Activated CD8-positive, alpha-beta T cell treated with anti-CD3 and anti-CD28 coated beads for 36 hours (primary cell): ENCODE measurements around the gene BLNK. TPM values are rescaled to one million over a fixed set of nuclear protein-coding genes. Genes with fewer than 3 reads are reported as not detected.
"Not testable (repeated sequence)": the region's sequence is repeated elsewhere in the genome, so short reads cannot be mapped to it uniquely, and the experiment has no call there.

ENCODE experiments used
- ATAC-seq: fragments of 200-7000 bp; cut with Tn5 transposase; one replicate; pipeline ENCODE4 v1.10.0; 2021; ENCODE audit warnings: mild to moderate bottlenecking, moderate library complexity
- CTCF ChIA-PET: fragments of 350-600 bp; sonication (Branson Sonifier 250); formaldehyde crosslinking; loops from one replicate; lab custom pipeline; 2021; ENCODE audit warnings: antibody characterized with exemption; lab: Charles Lee
- POLR2A ChIA-PET: fragments of 350-600 bp; sonication (Branson Sonifier 250); formaldehyde crosslinking; loops from one replicate; lab custom pipeline; 2021; ENCODE audit warnings: antibody characterized with exemption; lab: Charles Lee
- DNase-seq: peaks from one replicate; pipeline ENCODE4 v3.0.0-alpha.2; 2020
- H3K27ac Mint-ChIP-seq: one replicate; pipeline ENCODE4 v1.8.0; 2021; ENCODE audit warnings: mild to moderate bottlenecking, mixed read lengths
- H3K27me3 Mint-ChIP-seq: one replicate; pipeline ENCODE4 v1.8.0; 2021; ENCODE audit warnings: mixed read lengths
- H3K36me3 Mint-ChIP-seq: one replicate; pipeline ENCODE4 v1.8.0; 2021; ENCODE audit warnings: low read depth, mixed read lengths
- H3K4me1 Mint-ChIP-seq: one replicate; pipeline ENCODE4 v1.8.0; 2021; ENCODE audit warnings: low read depth, mixed read lengths
- H3K4me3 Mint-ChIP-seq: one replicate; pipeline ENCODE4 v1.8.0; 2021; ENCODE audit warnings: mild to moderate bottlenecking, moderate library complexity, mixed read lengths
- H3K9me3 Mint-ChIP-seq: one replicate; pipeline ENCODE4 v1.8.0; 2021; ENCODE audit warnings: mixed read lengths
- intact Hi-C: fragments of 100-400 bp; cut with micrococcal nuclease; formaldehyde crosslinking; loops from one replicate; pipeline ENCODE4 v1.10.0; 2022
- total RNA-seq, 2 experiments: library from RNA; stranded (reverse); gene quantifications; one replicate each; pipeline ENCODE4 v1.2.3, GENCODE V29; 2021
- TF ChIP-seq, protein P1 (sequence below): fragments of 200-600 bp; IDR thresholded peaks from one replicate; pipeline ENCODE4 v1.8.0; 2022; ENCODE audit warnings: antibody characterized with exemption, mild to moderate bottlenecking

The BLNK gene
- total RNA-seq, 2 experiments from 2014 or later: 0.16 TPM; not detected in 1

DNA sequence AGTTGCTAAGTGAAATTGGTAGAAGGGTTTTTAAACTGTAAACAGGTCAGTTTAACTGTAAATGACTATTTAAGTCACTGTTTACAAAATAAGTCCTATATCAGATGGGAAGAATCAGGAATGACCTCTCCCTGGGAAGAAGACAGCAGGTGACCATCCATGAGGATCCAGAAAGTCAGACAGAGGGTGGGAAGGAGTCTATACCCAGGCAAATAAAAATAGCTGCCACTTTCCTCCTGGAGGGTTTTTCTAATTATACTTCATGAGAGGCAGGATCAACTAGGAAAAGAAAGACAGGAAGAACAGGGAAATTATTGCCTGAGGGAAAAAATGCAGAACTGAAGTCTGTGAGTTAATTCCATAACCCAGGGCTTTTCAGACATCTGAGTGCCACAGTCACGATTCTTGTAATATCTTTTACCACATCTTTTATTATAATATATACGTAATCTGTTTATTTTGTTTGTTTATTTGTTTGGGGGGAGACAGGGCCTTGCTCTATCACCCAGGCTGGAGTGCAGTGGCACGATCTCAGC lies 39.9 kb upstream of the BLNK start:
- TF ChIP-seq, protein P1, sequence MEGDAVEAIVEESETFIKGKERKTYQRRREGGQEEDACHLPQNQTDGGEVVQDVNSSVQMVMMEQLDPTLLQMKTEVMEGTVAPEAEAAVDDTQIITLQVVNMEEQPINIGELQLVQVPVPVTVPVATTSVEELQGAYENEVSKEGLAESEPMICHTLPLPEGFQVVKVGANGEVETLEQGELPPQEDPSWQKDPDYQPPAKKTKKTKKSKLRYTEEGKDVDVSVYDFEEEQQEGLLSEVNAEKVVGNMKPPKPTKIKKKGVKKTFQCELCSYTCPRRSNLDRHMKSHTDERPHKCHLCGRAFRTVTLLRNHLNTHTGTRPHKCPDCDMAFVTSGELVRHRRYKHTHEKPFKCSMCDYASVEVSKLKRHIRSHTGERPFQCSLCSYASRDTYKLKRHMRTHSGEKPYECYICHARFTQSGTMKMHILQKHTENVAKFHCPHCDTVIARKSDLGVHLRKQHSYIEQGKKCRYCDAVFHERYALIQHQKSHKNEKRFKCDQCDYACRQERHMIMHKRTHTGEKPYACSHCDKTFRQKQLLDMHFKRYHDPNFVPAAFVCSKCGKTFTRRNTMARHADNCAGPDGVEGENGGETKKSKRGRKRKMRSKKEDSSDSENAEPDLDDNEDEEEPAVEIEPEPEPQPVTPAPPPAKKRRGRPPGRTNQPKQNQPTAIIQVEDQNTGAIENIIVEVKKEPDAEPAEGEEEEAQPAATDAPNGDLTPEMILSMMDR: no peak
- intact Hi-C loops: no loop called here
- no peak overlapping the region for H3K4me3 Mint-ChIP-seq
- no peaks in the 10 kb centered on the region for H3K36me3 Mint-ChIP-seq
- peaks cover 7% of the 10 kb centered on the region for H3K4me1 Mint-ChIP-seq
- ATAC-seq (no peak), DNase-seq (no peak)
- no peaks in the 10 kb centered on the region for H3K9me3 Mint-ChIP-seq
- peaks cover 10% of the 10 kb centered on the region for H3K27me3 Mint-ChIP-seq
- no peak overlapping the region for H3K27ac Mint-ChIP-seq
- ChIA-PET CTCF (interaction anchor here (1.7 to 2.5 kb wide), 2 partner anchors 28 to 29 kb away, joined by 5 to 8 read pairs; no protein-coding TSS in a partner anchor), POLR2A (no interaction called here)

DNA sequence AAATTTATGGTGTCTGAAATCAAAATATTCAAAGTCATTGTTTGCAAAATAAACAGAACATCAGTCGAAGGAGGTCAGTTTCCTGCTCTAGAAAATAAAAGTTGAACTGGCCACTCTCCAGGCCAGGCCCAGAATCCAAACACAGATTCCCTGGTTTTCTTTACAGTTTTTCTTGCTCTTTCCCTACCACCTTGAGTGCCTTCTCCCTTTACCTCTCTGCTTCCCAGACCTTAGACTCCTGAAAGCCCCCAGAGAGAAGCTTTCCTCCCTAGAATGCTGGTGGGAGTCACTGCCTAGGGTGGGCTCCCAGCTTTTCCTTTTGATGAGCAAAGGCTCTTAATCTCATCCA lies 38.9 kb upstream of the BLNK start:
- CTCF ChIA-PET: interaction anchor here (1.7 kb wide), 1 partner anchor 29 kb away, joined by 5 read pairs; no protein-coding TSS in a partner anchor
- H3K4me3 Mint-ChIP-seq: no peak overlapping the region
- intact Hi-C loops: no loop called here

DNA sequence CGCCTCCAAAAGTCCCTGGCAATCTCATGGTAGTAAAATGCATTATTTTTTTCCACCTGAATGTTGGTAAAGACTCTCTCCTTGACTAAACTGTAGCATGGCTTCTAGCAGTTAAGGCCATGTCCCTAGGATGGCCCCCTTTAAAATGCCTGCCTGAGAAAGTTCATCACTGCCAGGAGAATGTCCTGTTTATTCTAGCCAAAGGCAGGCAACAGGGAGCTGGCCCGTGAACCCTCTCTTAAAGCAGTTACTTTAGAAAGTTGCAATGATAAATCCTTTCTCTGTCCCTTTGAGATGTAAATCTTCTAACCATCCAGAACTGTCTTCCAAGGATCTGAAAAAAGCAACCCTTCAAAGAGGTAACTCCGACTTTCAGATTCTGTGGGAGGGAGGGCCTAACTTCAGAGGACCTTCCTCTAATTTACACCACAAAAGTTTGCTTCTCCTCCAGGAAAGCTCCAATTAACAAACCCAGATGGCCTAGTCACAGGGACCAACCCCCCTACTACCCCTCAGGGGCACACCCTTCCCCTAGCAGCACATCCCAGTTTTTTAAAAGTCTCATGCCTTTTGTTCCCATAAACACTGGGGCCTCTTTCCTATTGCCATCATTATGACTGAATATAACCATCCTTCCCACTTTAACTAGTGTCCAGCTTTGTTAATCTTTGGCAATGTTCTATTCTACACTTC lies 38.4 kb upstream of the BLNK start:
- H3K4me1 Mint-ChIP-seq: peaks cover 14% of the 10 kb centered on the region
- ATAC-seq (no peak), DNase-seq (no peak)
- TF ChIP-seq, protein P1: no peak
- POLR2A ChIA-PET: no interaction called here
- H3K4me3 Mint-ChIP-seq: no peak overlapping the region
- intact Hi-C loops: no loop called here
- CTCF ChIA-PET: interaction anchor here (1.7 kb wide), 1 partner anchor 29 kb away, joined by 5 read pairs; no protein-coding TSS in a partner anchor
- H3K9me3 Mint-ChIP-seq: no peaks in the 10 kb centered on the region
- H3K27me3 Mint-ChIP-seq: peaks cover 6% of the 10 kb centered on the region
- no peak overlapping the region for H3K27ac Mint-ChIP-seq
- no peaks in the 10 kb centered on the region for H3K36me3 Mint-ChIP-seq

More for the DNA sequence above, 38.9 kb upstream of the BLNK start:
- no peaks in the 10 kb centered on the region for H3K36me3 Mint-ChIP-seq
- no peaks in the 10 kb centered on the region for H3K9me3 Mint-ChIP-seq
- POLR2A ChIA-PET: no interaction called here
- DNase-seq: no peak
- TF ChIP-seq, protein P1: no peak
- peaks cover 9% of the 10 kb centered on the region for H3K4me1 Mint-ChIP-seq
- peaks cover 6% of the 10 kb centered on the region for H3K27me3 Mint-ChIP-seq
- H3K27ac Mint-ChIP-seq: no peak overlapping the region
- no peak for ATAC-seq

DNA sequence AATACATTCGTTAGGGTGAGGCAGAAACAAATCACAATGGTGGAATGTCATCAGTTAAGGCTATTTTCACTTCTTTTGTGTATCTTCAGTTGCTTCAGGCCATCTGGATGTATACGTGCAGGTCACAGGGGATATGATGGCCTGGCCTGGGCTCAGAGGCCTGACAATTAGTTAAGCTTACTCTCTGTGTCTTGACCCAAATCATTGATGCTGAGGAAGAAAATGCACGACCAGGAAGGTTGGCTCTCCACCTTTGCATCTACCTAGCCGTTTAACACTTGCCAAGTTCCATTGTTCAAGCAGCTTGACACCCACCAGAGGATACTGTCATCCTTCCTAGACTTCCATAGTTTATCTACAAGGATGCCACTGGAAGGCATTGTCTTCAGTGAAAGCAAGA lies 37.5 kb upstream of the BLNK start:
- H3K27me3 Mint-ChIP-seq, H3K9me3 Mint-ChIP-seq, POLR2A ChIA-PET, H3K27ac Mint-ChIP-seq, ATAC-seq, H3K36me3 Mint-ChIP-seq, H3K4me3 Mint-ChIP-seq, intact Hi-C loops, DNase-seq: not testable (repeated sequence)
- CTCF ChIA-PET: interaction anchor here (1.4 to 4.2 kb wide), 4 partner anchors 9 to 292 kb away, joined by 4 to 22 read pairs (median 4); no protein-coding TSS in a partner anchor
- peaks cover 21% of the 10 kb centered on the region for H3K4me1 Mint-ChIP-seq

DNA sequence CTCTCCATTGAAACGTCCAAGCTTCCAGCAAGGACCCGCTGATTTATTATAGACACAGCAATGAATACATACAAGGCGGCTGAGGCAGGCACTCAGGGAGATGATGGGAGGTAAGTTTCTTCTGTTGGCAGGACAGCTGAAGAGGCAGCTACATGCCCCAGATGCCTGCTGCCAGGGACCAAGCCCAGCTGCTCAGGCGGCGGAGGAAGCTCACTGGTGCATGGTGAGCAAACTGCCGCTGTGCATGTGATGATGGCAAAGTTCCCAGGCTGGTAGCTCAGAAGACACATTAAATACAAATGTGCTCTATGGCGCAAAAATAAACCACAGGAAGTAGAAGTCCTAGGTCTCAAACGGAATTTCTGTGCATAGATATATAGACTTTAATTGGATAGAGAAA lies 35.1 kb upstream of the BLNK start:
- ATAC-seq: peak; percentile 24
- Mint-ChIP-seq H3K4me3 (no peak overlapping the region), H3K4me1 (peaks cover 22% of the 10 kb centered on the region), H3K27ac (no peak overlapping the region), H3K27me3 (peaks cover 6% of the 10 kb centered on the region), H3K9me3 (no peaks in the 10 kb centered on the region), H3K36me3 (no peaks in the 10 kb centered on the region)
- ChIA-PET CTCF (interaction anchor here (3.0 to 4.2 kb wide), 2 partner anchors 12 to 77 kb away, joined by 11 to 22 read pairs; no protein-coding TSS in a partner anchor), POLR2A (no interaction called here)
- intact Hi-C loops: no loop called here
- peak; percentile 19 for DNase-seq
- TF ChIP-seq, protein P1: no peak
